Stimulated activated CD4-positive, alpha-beta T cell treated with anti-CD3 and anti-CD28 coated beads, TNF-alpha, amount 100 ng/mL, for 24 hours (primary cell): ENCODE data around the gene ARSD.
"Not testable (repeated sequence)": the region's sequence is repeated elsewhere in the genome, so short reads cannot be mapped to it uniquely, and the experiment has no call there.

Experiments used
- DNase-seq, 3 experiments: peaks; one replicate each; pipeline ENCODE4 v3.0.0-alpha.2; 2020; ENCODE audit warnings: low read depth in 3 of 3

The ARSD gene

GRCh38 chrX:2933125-2933900, 4.2 kb upstream of the ARSD start:
- DNase-seq: no peak

GRCh38 chrX:2931612-2932011, 2.5 kb upstream of the ARSD start:
- DNase-seq: no peak

- DNase-seq: no peak
Measured at GRCh38 chrX:2931155-2931554, 2.0 kb upstream of the ARSD start.

GRCh38 chrX:2928191-2928582, 952 bp downstream of the ARSD start:
- DNase-seq: no peak

GRCh38 chrX:2926664-2927275, 2.4 kb downstream of the ARSD start:
- no peak for DNase-seq

GRCh38 chrX:2926255-2926654, 2.9 kb downstream of the ARSD start:
- not testable (repeated sequence) for DNase-seq

- DNase-seq: no peak
Measured at GRCh38 chrX:2924151-2924550, 5.0 kb downstream of the ARSD start.

- no peak for DNase-seq
Measured at GRCh38 chrX:2921750-2922149, 7.4 kb downstream of the ARSD start.

GRCh38 chrX:2921193-2921592, 7.9 kb downstream of the ARSD start:
- no peak for DNase-seq

- DNase-seq: no peak
Measured at GRCh38 chrX:2917767-2918166, 11.4 kb downstream of the ARSD start.

GRCh38 chrX:2913118-2913517, 16.0 kb downstream of the ARSD start:
- DNase-seq: no peak

- no peak for DNase-seq
Measured at GRCh38 chrX:2910109-2910508, 19.0 kb downstream of the ARSD start.

GRCh38 chrX:2908125-2908685, 20.9 kb downstream of the ARSD start:
- DNase-seq: no peak

GRCh38 chrX:2907295-2907694, 21.8 kb downstream of the ARSD start:
- no peak for DNase-seq

- DNase-seq: no peak
Measured at GRCh38 chrX:2903366-2903765, 25.8 kb downstream of the ARSD start.

- no peak for DNase-seq
Measured at GRCh38 chrX:2902841-2903240, 26.3 kb downstream of the ARSD start.

- no peak for DNase-seq
Measured at GRCh38 chrX:2901367-2902036, 27.6 kb downstream of the ARSD start.

GRCh38 chrX:2898846-2899512, 30.2 kb downstream of the ARSD start:
- no peak for DNase-seq

GRCh38 chrX:2897690-2898623, 31.2 kb downstream of the ARSD start:
- DNase-seq: not testable (repeated sequence)

- no peak for DNase-seq
Measured at GRCh38 chrX:2897311-2897689, 31.8 kb downstream of the ARSD start.

- no peak for DNase-seq
Measured at GRCh38 chrX:2894885-2895292, 34.2 kb downstream of the ARSD start.
